SH-SY5Y (cell line): ENCODE data around the gene TPTE2.

Experiments
- GATA2 ChIP-seq: IDR thresholded peaks from 2 replicates; pipeline ENCODE4 v1.6.1; 2011; ENCODE audit warnings: mild to moderate bottlenecking, low read depth, low read length
- GATA3 ChIP-seq: IDR thresholded peaks from 2 replicates; pipeline ENCODE4 v1.6.1; 2011; ENCODE audit warnings: low read depth, mild to moderate bottlenecking, low read length, moderate library complexity

GRCh38 chr13:19567820-19568534 is 6.6 kb upstream of the TPTE2 start:
- TF ChIP-seq GATA3: no peak
- no peak for TF ChIP-seq GATA2
